B cell (primary cell): ENCODE data around the gene SPACA4.

Experiments used
- EZH2 ChIP-seq: IDR thresholded peaks from 2 replicates; pipeline ENCODE4 v1.6.1; 2012; ENCODE audit warnings: borderline replicate concordance, low read depth, mild to moderate bottlenecking, moderate library complexity, low read length; ENCODE audit not compliant: insufficient read depth, poor library complexity, severe bottlenecking
- TF ChIP-seq, protein P1 (sequence below): fragments of 200-600 bp; IDR thresholded peaks from one replicate; pipeline ENCODE4 v1.8.0; 2022; ENCODE audit warnings: antibody characterized with exemption, mild to moderate bottlenecking

- no peak for TF ChIP-seq EZH2
- TF ChIP-seq, protein P1, sequence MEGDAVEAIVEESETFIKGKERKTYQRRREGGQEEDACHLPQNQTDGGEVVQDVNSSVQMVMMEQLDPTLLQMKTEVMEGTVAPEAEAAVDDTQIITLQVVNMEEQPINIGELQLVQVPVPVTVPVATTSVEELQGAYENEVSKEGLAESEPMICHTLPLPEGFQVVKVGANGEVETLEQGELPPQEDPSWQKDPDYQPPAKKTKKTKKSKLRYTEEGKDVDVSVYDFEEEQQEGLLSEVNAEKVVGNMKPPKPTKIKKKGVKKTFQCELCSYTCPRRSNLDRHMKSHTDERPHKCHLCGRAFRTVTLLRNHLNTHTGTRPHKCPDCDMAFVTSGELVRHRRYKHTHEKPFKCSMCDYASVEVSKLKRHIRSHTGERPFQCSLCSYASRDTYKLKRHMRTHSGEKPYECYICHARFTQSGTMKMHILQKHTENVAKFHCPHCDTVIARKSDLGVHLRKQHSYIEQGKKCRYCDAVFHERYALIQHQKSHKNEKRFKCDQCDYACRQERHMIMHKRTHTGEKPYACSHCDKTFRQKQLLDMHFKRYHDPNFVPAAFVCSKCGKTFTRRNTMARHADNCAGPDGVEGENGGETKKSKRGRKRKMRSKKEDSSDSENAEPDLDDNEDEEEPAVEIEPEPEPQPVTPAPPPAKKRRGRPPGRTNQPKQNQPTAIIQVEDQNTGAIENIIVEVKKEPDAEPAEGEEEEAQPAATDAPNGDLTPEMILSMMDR = no peak
These were observed 28.1 kb downstream of the SPACA4 start for GRCh38 chr19:48634424-48635262.
